Measurements from ENCODE around the gene PCDHGC4. TPM values are rescaled to one million over a fixed set of nuclear protein-coding genes. Genes with fewer than 3 reads are reported as not detected.

Gene PCDHGC4
- total RNA-seq, 1 donor from 2014 or later: 91.2 TPM

GRCh38 chr5:141512911-141513626 lies 28.2 kb downstream of the PCDHGC4 start:
- DNase-seq: peak; percentile 66

- peak; percentile 91 for DNase-seq
Measured at GRCh38 chr5:141513627-141514329, 28.9 kb downstream of the PCDHGC4 start.

- DNase-seq: no peak
Measured at GRCh38 chr5:141514330-141515133, 29.7 kb downstream of the PCDHGC4 start.

- no peak for DNase-seq
Measured at GRCh38 chr5:141515141-141515540, 30.3 kb downstream of the PCDHGC4 start.

- no peak for DNase-seq
Measured at GRCh38 chr5:141515946-141516671, 31.3 kb downstream of the PCDHGC4 start.

GRCh38 chr5:141516672-141517025 lies 31.8 kb downstream of the PCDHGC4 start:
- DNase-seq: no peak

GRCh38 chr5:141517312-141517711 lies 32.5 kb downstream of the PCDHGC4 start:
- DNase-seq: no peak

- no peak for DNase-seq
Measured at GRCh38 chr5:141517880-141518617, 33.2 kb downstream of the PCDHGC4 start.

- no peak for DNase-seq
Measured at GRCh38 chr5:141518618-141519015, 33.8 kb downstream of the PCDHGC4 start.

GRCh38 chr5:141519605-141520565 lies 35.1 kb downstream of the PCDHGC4 start:
- no peak for DNase-seq

- peak; percentile 50 for DNase-seq
Measured at GRCh38 chr5:141521244-141521781, 36.5 kb downstream of the PCDHGC4 start.

- no peak for DNase-seq
Measured at GRCh38 chr5:141522301-141522700, 37.5 kb downstream of the PCDHGC4 start.

- DNase-seq: no peak
Measured at GRCh38 chr5:141523991-141524390, 39.2 kb downstream of the PCDHGC4 start.

GRCh38 chr5:141524604-141525597 lies 40.1 kb downstream of the PCDHGC4 start:
- DNase-seq: peak; percentile 75

GRCh38 chr5:141525653-141526052 lies 40.8 kb downstream of the PCDHGC4 start:
- no peak for DNase-seq

- DNase-seq: no peak
Measured at GRCh38 chr5:141527426-141527825, 42.6 kb downstream of the PCDHGC4 start.

- DNase-seq: no peak
Measured at GRCh38 chr5:141528291-141528984, 43.6 kb downstream of the PCDHGC4 start.

- no peak for DNase-seq
Measured at GRCh38 chr5:141529002-141529401, 44.2 kb downstream of the PCDHGC4 start.
